ENCODE results near the gene CBX7.

Gene CBX7

DNA sequence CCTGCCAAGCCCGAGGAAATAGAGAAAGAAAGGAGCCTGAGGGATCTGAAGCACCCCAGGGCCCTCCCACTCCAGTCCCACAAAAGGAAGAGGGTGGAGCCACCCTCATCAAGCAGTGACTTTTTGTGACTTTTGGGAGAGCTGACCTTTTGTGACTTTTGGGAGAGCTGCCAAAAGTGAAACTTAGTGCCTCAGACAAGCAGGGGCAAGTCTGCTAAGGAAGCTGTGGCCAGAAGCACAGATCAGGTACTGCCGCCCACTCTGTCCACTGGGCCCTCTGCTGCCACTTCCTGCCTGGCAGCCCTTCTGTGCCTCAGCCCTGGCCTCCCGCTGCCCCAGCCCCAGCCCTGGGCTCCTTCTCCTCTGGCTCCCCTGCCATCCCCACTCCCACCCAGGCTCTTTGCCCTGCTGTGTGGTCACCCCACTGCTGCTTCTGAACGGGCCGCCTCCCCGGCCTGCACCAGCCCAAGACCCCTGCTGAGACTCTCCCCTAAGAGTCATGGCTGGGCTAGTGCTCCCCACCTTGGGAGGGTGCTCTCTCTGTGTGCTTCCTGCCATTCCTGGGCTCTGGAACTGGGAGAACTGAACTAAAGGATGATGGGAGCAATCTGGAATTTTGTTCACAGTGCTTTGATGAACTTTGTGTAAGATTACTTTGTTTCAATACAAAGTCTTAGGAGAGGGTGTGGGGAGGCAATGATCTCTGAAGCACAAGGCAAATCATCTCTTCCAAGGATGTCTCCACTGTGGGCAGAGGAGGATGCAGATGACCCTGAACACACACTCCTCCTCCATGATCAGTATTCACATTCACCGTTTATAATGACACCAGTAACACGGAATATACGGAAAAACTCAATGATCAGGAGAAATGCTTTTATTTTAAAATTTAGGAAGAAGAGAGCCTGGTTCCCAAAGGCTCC is 55.1 kb downstream of the CBX7 start, which contains the start of gene APOBEC3H:
Gene APOBEC3H, plus strand, starts transcription at position 147 of the 923 bp plus-strand sequence. CDS start 3,035 bp downstream, outside the sequence.
- Mint-ChIP-seq H3K4me3 (peak within 1 kb of the TSS; percentile 79 to 82), H3K4me1 (ENCODE audit: low read depth in 2 of 2) (peaks cover 69 to 78% of the 10 kb centered on the region in 2 donors), H3K36me3 (ENCODE audit: insufficient read depth) (peaks cover 20% of the 10 kb centered on the region), H3K27ac (peak within 1 kb of the TSS; percentile 96 to 98), H3K27me3 (no peaks in the 10 kb centered on the region), H3K9me3 (no peaks in the 10 kb centered on the region)
- ATAC-seq (replicated peaks) (peak; percentile 2), DNase-seq (no peak)

GRCh38 chr22:39095971-39096370 is 56.5 kb downstream of the CBX7 start:
- Mint-ChIP-seq H3K27ac (peak overlapping the region; percentile 96 to 98), H3K36me3 (ENCODE audit: insufficient read depth) (peaks cover 33% of the 10 kb centered on the region), H3K4me3 (peak overlapping the region; percentile 71 to 82), H3K27me3 (no peaks in the 10 kb centered on the region), H3K4me1 (ENCODE audit: low read depth in 2 of 2) (peaks cover 78 to 89% of the 10 kb centered on the region in 2 donors), H3K9me3 (no peaks in the 10 kb centered on the region)
- DNase-seq (no peak), ATAC-seq (replicated peaks) (no peak)

- Mint-ChIP-seq H3K4me1 (ENCODE audit: low read depth in 2 of 2) (peaks cover 85 to 92% of the 10 kb centered on the region in 2 donors), H3K27ac (peak overlapping the region; percentile 96 to 98), H3K9me3 (no peaks in the 10 kb centered on the region), H3K36me3 (ENCODE audit: insufficient read depth) (peaks cover 42% of the 10 kb centered on the region), H3K27me3 (no peaks in the 10 kb centered on the region), H3K4me3 (peak overlapping the region; percentile 68 to 71)
- DNase-seq (peak in 2 of 3 experiments; percentile 49 to 52), ATAC-seq (replicated peaks) (peak; percentile 12)
Measured at GRCh38 chr22:39094717-39095389, 57.6 kb downstream of the CBX7 start.

DNA sequence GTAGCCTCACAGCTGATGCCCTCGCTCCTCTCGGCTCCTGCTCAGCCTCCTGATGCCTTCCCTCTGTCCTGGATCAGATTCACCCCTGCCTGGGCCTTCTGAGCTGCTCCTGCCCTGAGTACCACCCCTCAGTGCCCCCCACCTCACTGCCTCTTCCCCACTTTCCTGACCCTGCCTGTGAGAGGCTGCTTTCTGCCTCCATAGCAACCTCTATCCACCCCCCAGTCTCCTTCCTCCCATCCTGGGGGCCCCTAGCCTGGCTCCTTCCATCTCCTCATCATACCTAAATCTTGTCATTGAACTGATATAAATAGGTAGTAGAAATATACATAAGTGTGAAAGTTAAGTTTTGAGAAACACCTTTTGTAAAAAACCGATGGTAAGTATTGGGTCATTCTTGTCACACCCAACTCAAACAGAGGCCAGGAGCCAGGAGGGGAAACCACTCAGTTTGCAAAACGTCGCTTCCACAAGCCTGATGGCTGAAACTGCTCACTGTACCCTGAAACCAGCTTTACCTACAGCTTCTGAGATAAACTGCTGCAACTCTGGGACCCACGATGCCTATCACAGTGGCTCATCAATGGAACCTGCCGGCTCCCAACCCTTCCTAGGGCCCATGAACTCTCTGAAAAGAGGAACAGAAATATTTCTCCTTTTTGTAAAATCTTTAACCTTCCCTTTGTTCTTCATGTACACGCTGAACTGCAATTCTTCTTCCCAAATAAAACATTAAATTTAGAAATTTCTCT is 60.2 kb downstream of the CBX7 start:
- ATAC-seq (replicated peaks) (no peak), DNase-seq (no peak)
- Mint-ChIP-seq H3K27me3 (no peaks in the 10 kb centered on the region), H3K4me3 (peak overlapping the region; percentile 82 to 84), H3K9me3 (no peaks in the 10 kb centered on the region), H3K4me1 (ENCODE audit: low read depth in 2 of 2) (peaks cover 83 to 92% of the 10 kb centered on the region in 2 donors), H3K36me3 (ENCODE audit: insufficient read depth) (peaks cover 43% of the 10 kb centered on the region), H3K27ac (peak overlapping the region; percentile 96 to 99)

DNA sequence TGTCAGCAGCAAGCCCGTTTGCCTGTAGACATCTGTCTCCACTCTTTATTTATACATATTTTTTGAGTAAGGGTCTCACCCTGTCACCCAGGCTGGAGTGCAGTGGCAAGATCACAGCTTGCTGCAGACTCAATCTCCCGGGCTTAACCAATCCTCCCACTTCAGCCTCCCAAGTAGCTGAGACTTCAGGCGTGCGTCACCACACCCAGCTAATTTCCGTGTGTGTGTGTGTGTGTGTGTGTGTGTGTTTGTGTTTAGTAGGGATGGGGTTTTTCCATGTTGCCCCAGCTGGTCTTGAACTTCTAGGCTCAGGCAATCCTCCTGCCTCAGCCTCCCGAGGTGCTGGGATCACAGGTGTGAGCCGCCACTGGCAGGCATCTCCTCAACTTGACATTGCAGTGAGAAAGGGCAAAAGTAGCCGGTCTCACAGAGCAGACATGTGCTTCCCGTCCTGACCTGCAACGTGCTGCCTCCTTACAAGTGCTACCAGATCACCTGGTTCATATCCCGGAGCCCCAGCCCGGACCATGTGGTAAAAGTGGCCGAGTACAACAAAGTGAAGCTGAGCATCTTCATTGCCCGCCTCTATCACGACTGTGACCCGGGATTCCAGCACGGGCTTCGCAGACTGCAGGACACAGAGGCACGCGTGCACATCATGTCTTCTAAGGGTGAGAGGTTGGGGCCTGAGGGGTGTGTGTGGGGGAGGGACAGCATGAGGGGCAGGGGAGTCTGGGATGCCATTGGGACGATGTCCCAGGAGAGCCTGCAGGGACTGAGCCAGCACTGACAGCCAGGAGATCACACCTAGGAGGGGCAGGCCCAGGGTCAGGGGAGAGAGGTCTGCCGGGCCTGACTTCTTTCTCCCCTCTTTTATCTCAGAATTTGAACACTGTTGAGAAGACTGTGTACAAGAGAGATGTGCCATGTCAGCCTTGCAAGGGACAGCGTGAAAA is 61.1 kb downstream of the CBX7 start:
- Mint-ChIP-seq H3K27ac (peak overlapping the region; percentile 96 to 99), H3K4me1 (ENCODE audit: low read depth in 2 of 2) (peaks cover 82 to 94% of the 10 kb centered on the region in 2 donors), H3K27me3 (no peaks in the 10 kb centered on the region), H3K36me3 (ENCODE audit: insufficient read depth) (peaks cover 50% of the 10 kb centered on the region), H3K4me3 (peak overlapping the region; percentile 82 to 84), H3K9me3 (no peaks in the 10 kb centered on the region)
- peak; percentile 1 for ATAC-seq (replicated peaks)
- no peak for DNase-seq

DNA sequence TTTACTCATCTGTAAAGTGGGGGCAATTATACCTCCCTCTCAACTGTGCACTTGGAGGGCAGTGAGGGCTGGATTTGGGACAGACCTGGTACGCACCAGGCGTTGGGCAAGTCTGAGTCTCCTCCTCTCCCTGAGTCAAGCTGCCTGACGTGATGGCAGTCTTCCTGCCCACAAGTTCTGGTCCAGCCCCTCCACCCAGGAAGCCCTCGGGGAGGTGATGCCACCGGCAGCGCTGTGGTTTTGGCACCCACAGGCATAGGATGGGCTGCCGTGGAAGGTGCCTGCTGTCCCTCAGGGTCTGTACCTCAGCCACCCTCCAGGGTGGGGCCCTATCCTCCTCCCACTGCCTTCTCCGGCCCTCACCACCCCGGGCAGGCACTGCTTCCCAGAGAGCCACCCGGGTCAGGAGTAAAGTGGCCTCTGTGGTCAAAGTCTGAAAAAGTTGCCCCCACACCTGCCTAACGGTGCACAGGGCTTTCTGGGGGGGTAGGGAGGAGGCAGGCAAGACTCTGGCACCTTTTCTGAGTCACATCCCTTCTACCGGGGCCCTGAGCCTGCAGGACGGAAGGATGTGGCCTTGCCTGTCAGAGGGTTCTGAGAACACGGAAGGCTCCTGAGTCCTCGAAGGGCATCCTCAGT is 61.9 kb downstream of the CBX7 start:
- Mint-ChIP-seq H3K27me3 (no peaks in the 10 kb centered on the region), H3K4me3 (peak overlapping the region; percentile 82 to 84), H3K4me1 (ENCODE audit: low read depth in 2 of 2) (peaks cover 81 to 93% of the 10 kb centered on the region in 2 donors), H3K27ac (peak overlapping the region; percentile 96 to 99), H3K9me3 (no peaks in the 10 kb centered on the region), H3K36me3 (ENCODE audit: insufficient read depth) (peaks cover 58% of the 10 kb centered on the region)
- peak; percentile 76 for ATAC-seq (replicated peaks)
- peak; percentile 89 to 92 (median 91) for DNase-seq

- Mint-ChIP-seq H3K4me3 (peak overlapping the region; percentile 82 to 84), H3K27me3 (no peaks in the 10 kb centered on the region)
Measured at GRCh38 chr22:39089928-39090327, 62.6 kb downstream of the CBX7 start.

GRCh38 chr22:39088685-39089032 is 63.8 kb downstream of the CBX7 start:
- ATAC-seq (replicated peaks) (no peak), DNase-seq (no peak)
- peaks cover 65% of the 10 kb centered on the region for H3K36me3 Mint-ChIP-seq (ENCODE audit: insufficient read depth)
- H3K27ac Mint-ChIP-seq = peak overlapping the region; percentile 96 to 99
- H3K9me3 Mint-ChIP-seq = no peaks in the 10 kb centered on the region
- H3K27me3 Mint-ChIP-seq = no peaks in the 10 kb centered on the region
- H3K4me3 Mint-ChIP-seq = peak overlapping the region; percentile 82 to 84
- H3K4me1 Mint-ChIP-seq (ENCODE audit: low read depth in 2 of 2) = peaks cover 73 to 85% of the 10 kb centered on the region in 2 donors

More at GRCh38 chr22:39089928-39090327, 62.6 kb downstream of the CBX7 start:
- ATAC-seq (replicated peaks) (no peak), DNase-seq (no peak)
- Mint-ChIP-seq H3K36me3 (ENCODE audit: insufficient read depth) (peaks cover 63% of the 10 kb centered on the region), H3K27ac (peak overlapping the region; percentile 96 to 99), H3K9me3 (no peaks in the 10 kb centered on the region), H3K4me1 (ENCODE audit: low read depth in 2 of 2) (peaks cover 79 to 93% of the 10 kb centered on the region in 2 donors)

DNA sequence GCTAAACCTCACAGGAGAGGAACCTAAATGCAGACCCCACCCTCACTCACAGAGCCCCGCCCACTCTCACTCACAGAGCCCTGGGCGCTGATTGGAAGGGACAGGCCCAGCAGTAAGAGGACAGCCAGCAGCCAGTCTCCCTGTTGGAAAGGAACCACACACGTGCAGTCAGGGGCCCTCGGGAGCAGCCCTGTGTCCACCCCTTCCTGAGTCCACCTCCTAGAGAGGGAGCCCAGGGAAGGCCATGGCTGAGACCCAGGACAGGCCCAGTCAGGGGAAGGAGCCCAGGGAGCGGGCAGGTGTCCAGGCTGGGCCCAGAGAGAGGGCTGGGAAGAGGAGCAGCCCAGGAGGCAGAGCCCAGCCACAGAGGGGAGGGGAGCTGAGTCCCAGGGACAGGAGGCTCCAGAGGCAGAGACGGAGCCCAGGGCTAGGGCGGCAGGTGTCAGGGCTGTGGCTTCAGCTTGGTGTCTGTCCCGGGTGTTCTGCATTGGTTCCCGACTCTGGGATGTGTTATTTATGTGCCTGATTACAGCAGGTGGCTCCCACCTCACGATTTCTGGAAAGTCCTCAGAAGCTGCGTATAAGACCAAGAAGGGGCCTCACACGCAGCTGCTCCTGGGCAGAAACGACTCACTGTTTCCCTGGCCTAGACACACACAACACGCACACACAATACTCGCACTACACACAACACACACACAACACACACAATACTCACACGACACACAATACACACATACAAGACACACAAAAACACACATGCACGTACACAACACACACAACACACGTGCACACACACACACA is 64.4 kb downstream of the CBX7 start:
- peak overlapping the region; percentile 25 to 82 for H3K4me3 Mint-ChIP-seq

GRCh38 chr22:39087098-39087497 is 65.4 kb downstream of the CBX7 start:
- ATAC-seq (replicated peaks) (no peak), DNase-seq (no peak)
- Mint-ChIP-seq H3K4me3 (peak overlapping the region; percentile 25 to 41), H3K4me1 (ENCODE audit: low read depth in 2 of 2) (peaks cover 74 to 87% of the 10 kb centered on the region in 2 donors), H3K9me3 (no peaks in the 10 kb centered on the region), H3K27me3 (no peaks in the 10 kb centered on the region), H3K27ac (peak overlapping the region; percentile 96 to 99), H3K36me3 (ENCODE audit: insufficient read depth) (peaks cover 74% of the 10 kb centered on the region)

More for the DNA sequence above, 64.4 kb downstream of the CBX7 start:
- peaks cover 67% of the 10 kb centered on the region for H3K36me3 Mint-ChIP-seq (ENCODE audit: insufficient read depth)
- no peak for DNase-seq
- H3K9me3 Mint-ChIP-seq = no peaks in the 10 kb centered on the region
- ATAC-seq (replicated peaks) = no peak
- H3K4me1 Mint-ChIP-seq (ENCODE audit: low read depth in 2 of 2) = peaks cover 76 to 88% of the 10 kb centered on the region in 2 donors
- H3K27ac Mint-ChIP-seq = peak overlapping the region; percentile 96 to 99
- no peaks in the 10 kb centered on the region for H3K27me3 Mint-ChIP-seq

DNA sequence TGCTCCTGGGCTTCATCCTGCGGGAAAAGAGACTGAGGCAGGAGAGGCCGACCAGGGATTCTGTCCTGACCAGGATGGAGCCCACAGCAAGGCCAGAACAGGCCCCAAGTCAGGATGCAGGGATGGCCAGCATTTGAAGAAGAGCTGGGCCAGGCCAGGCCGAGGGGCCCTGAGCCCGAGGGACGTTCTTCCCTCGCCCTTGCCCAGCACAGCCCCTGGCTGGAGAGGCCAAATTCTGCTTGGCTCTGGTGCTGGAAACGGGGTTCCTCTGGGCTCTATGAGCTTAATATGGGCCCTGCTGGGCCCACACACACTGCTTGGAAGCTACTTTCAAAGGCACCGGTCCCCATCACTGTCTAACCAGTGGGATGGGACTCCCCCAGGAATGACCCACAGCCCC is 67.8 kb downstream of the CBX7 start:
- no peak for DNase-seq
- H3K36me3 Mint-ChIP-seq (ENCODE audit: insufficient read depth) = peaks cover 79% of the 10 kb centered on the region
- H3K4me1 Mint-ChIP-seq (ENCODE audit: low read depth in 2 of 2) = peaks cover 74 to 85% of the 10 kb centered on the region in 2 donors

More for the DNA sequence above, 67.8 kb downstream of the CBX7 start:
- peak overlapping the region; percentile 96 to 99 for H3K27ac Mint-ChIP-seq
- H3K27me3 Mint-ChIP-seq = no peaks in the 10 kb centered on the region
- no peak for ATAC-seq (replicated peaks)
- no peaks in the 10 kb centered on the region for H3K9me3 Mint-ChIP-seq
- H3K4me3 Mint-ChIP-seq = peak overlapping the region; percentile 8 to 18
